Esophagus muscularis mucosa (tissue), 4 donors: ENCODE data around the gene FBXW2. TPM values are rescaled to one million over a fixed set of nuclear protein-coding genes. Genes with fewer than 3 reads are reported as not detected.

Source experiments
- DNase-seq: peaks from one replicate; pipeline ENCODE4 v3.0.0-alpha.2; 2017; ENCODE audit errors: extremely low spot score
- H3K27ac ChIP-seq, 4 donors: fragments of 200-600 bp; sonication (generic); replicated peaks in 1 of 4; 1 replicate in 3 of 4; 2 replicates in 1 of 4; pipeline ENCODE4 v1.5.1; 2016 to 2019; ENCODE audit warnings: mild to moderate bottlenecking in 1 of 4
- H3K27me3 ChIP-seq, 4 donors: fragments of 200-600 bp; sonication (generic); one replicate each; pipeline versions ENCODE4 v1.5.1 to v1.6.0; 2016 to 2019
- H3K36me3 ChIP-seq, 4 donors: fragments of 200-600 bp; sonication (generic); one replicate each; pipeline ENCODE4 v1.5.1; 2016 to 2019
- H3K4me1 ChIP-seq, 4 donors: fragments of 200-600 bp; sonication (generic); one replicate each; pipeline ENCODE4 v1.5.1; 2016 to 2019
- H3K4me3 ChIP-seq, 4 donors: fragments of 200-600 bp; sonication (generic); 1 replicate in 2 of 4; 2 replicates in 2 of 4; pipeline ENCODE4 v1.5.1; 2016 to 2019; ENCODE audit warnings: mild to moderate bottlenecking in 4 of 4, moderate library complexity in 1 of 4
- H3K9me3 ChIP-seq, 4 donors: fragments of 200-600 bp; sonication (generic); 1 replicate in 3 of 4; 2 replicates in 1 of 4; pipeline ENCODE4 v1.5.1; 2016 to 2019
- EP300 ChIP-seq: sonication (generic); formaldehyde crosslinking; IDR thresholded peaks from one replicate; pipeline ENCODE4 v1.6.1; 2017; ENCODE audit warnings: antibody characterized with exemption
- POLR2A ChIP-seq: fragments of 450-650 bp; IDR thresholded peaks from one replicate; pipeline ENCODE4 v1.6.1; 2017; ENCODE audit warnings: antibody characterized with exemption, moderate library complexity, mild to moderate bottlenecking, low read depth
- POLR2AphosphoS5 ChIP-seq, 2 donors: sonication (generic); formaldehyde crosslinking; IDR thresholded peaks; one replicate each; pipeline ENCODE4 v1.6.1; 2017; ENCODE audit warnings: antibody characterized with exemption in 2 of 2
- WGBS: methylation state at CpG from one replicate; pipeline ENCODE4 v1.1.5; 2018; 5-methylcytosine and 5-hydroxymethylcytosine counted together
- intact Hi-C: fragments of 100-400 bp; cut with DNase I; formaldehyde crosslinking; loops from one replicate; pipeline ENCODE4 v1.15.1; 2023
- total RNA-seq, 4 donors: library from RNA; depleted of rRNA; stranded (reverse); fragments of >200 nt; gene quantifications; one replicate each; pipeline versions ENCODE4 v1.1.0 to v1.2.1, GENCODE V29; 2016
- TF ChIP-seq, protein P1 (sequence below), 3 experiments: fragments of 200-600 bp in 2 of 3; fragments of 450-650 bp in 1 of 3; sonication (generic) in 2 of 3; IDR thresholded peaks; one replicate each; pipeline ENCODE4 v1.5.1; 2017 to 2019; ENCODE audit warnings: antibody characterized with exemption in 3 of 3, mild to moderate bottlenecking in 2 of 3, moderate library complexity in 1 of 3

Gene FBXW2
- total RNA-seq, 4 donors from 2014 or later: 36.9 to 55.9 (median 53.2) TPM

DNA sequence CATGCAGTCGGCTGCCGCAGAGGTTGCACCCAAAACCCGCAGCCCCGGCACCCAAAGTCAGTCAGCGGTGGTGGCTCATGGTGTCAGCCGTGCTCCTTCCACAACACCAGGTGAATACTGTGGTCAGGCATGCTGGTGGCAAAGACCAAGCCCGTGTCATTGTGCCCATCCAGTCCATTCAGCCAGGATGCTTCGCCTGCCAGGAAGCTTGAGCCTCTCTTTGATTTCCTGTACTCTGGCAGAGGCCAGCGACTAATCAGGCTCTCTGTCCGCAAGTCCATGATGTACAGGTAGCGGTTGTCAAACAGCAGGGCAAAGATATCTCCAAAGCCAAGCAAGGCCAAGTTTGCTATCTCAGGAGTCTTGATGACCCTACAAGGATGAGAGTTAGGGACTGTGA lies 28.7 kb downstream of the FBXW2 start:
- DNase-seq: no peak

DNA sequence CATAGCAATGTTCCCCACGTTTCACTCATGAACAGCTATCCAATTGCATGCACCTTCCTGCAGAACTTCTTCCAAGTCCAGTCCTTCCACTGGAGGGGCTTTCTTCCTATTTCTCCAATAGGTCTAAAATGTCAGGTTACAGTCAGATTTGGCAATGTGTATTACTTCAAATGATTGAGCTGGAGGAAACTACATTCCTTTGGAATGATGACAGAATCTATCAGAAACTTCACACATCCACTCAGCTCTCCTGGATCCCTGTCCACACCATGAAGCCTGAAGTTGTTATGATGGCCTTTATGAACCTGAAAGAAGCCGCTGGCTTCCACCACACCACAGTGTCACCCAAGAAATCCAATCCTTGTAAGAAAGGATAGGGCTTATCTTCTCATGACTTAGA lies 32.2 kb downstream of the FBXW2 start:
- TF ChIP-seq POLR2A (no peak), POLR2AphosphoS5 (IDR thresholded peaks at IDR 0.05) (no peak), EP300 (no peak)
- TF ChIP-seq, protein P1, sequence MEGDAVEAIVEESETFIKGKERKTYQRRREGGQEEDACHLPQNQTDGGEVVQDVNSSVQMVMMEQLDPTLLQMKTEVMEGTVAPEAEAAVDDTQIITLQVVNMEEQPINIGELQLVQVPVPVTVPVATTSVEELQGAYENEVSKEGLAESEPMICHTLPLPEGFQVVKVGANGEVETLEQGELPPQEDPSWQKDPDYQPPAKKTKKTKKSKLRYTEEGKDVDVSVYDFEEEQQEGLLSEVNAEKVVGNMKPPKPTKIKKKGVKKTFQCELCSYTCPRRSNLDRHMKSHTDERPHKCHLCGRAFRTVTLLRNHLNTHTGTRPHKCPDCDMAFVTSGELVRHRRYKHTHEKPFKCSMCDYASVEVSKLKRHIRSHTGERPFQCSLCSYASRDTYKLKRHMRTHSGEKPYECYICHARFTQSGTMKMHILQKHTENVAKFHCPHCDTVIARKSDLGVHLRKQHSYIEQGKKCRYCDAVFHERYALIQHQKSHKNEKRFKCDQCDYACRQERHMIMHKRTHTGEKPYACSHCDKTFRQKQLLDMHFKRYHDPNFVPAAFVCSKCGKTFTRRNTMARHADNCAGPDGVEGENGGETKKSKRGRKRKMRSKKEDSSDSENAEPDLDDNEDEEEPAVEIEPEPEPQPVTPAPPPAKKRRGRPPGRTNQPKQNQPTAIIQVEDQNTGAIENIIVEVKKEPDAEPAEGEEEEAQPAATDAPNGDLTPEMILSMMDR (IDR thresholded peaks at IDR 0.05): no peak
- H3K27ac ChIP-seq: no peak overlapping the region
- no peaks in the 10 kb centered on the region for H3K9me3 ChIP-seq
- WGBS: 69% methylated on average over 2 of the region's 2 CpGs
- intact Hi-C loops: no loop called here
- H3K36me3 ChIP-seq: peaks cover 14 to 92% (median 56%) of the 10 kb centered on the region in 4 donors
- no peaks in the 10 kb centered on the region for H3K27me3 ChIP-seq
- no peak for DNase-seq
- no peak overlapping the region for H3K4me3 ChIP-seq
- peaks cover 0 to 15% (median 6%) of the 10 kb centered on the region in 4 donors for H3K4me1 ChIP-seq

More for the DNA sequence above, 28.7 kb downstream of the FBXW2 start:
- Histone ChIP-seq H3K27ac (no peak overlapping the region), H3K9me3 (no peaks in the 10 kb centered on the region), H3K4me3 (no peak overlapping the region), H3K27me3 (no peaks in the 10 kb centered on the region), H3K4me1 (peaks cover 0 to 10% (median 3%) of the 10 kb centered on the region in 4 donors), H3K36me3 (peaks cover 14 to 97% (median 85%) of the 10 kb centered on the region in 4 donors)
- TF ChIP-seq EP300 (no peak), POLR2A (no peak), POLR2AphosphoS5 (IDR thresholded peaks at IDR 0.05) (no peak)
- TF ChIP-seq, protein P1 (IDR thresholded peaks at IDR 0.05): no peak
- intact Hi-C loops: no loop called here
- WGBS: 95% methylated on average over 10 of the region's 11 CpGs

DNA sequence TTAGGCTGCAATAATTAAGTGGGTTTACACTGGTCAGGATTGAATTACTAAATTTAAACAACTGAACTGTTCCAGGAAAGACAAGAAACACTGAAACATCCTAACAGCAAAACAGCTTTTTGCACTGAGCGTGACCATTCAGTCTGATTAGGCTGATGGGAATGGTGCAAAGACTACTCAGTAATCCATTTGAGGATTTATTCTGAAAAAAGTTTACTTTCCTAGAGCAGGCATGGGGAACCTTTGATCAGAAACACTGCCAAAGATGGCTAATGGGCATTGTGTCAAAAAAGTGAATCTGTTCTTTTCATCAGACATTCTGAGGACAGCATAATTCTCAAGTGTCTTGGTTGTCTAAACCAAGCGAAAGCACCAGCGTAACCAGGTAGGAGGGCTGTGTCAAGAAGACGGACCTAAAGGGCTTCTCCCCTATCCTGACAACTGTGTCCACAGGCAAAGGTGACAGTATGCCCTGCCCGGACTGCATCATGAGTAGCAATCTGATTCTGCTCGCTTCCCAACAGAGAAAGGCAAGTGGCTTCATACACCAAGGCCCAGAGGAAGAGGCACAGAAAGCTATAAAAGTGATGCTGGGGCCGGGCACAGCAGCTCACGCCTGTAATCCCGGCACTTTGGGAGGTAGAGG lies 33.3 kb downstream of the FBXW2 start:
- Histone ChIP-seq H3K27me3 (no peaks in the 10 kb centered on the region), H3K27ac (no peak overlapping the region), H3K36me3 (peaks cover 14 to 82% (median 44%) of the 10 kb centered on the region in 4 donors), H3K9me3 (no peaks in the 10 kb centered on the region), H3K4me3 (no peak overlapping the region), H3K4me1 (peaks cover 3 to 20% (median 9%) of the 10 kb centered on the region in 4 donors)
- intact Hi-C loops: no loop called here
- DNase-seq: no peak
- TF ChIP-seq POLR2A: no peak
- no peak for TF ChIP-seq POLR2AphosphoS5 (IDR thresholded peaks at IDR 0.05)
- TF ChIP-seq, protein P1 (IDR thresholded peaks at IDR 0.05): no peak
- TF ChIP-seq EP300: no peak
- 91% methylated on average over 9 of the region's 9 CpGs for WGBS

DNA sequence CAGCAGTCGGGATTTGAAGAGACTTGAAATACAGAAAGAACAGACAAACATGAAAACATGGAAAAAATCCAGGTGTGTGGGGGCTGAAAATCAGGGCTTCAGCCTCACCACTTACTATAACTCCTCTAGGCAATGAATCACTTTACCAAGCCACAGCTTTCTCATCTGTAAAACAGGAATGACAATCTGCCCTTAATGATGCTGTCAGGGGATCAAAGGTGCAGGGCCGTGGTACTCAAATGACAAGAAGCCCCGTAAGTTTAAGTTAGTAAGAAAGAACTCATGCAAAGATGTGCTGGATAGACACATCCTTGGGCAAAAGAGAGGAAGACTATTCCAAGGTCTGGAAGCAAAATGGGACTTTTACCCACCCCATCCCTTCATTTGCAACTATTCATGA lies 34.7 kb downstream of the FBXW2 start:
- Histone ChIP-seq H3K4me1 (peaks cover 3 to 20% (median 9%) of the 10 kb centered on the region in 4 donors), H3K27ac (no peak overlapping the region), H3K9me3 (no peaks in the 10 kb centered on the region), H3K4me3 (no peak overlapping the region), H3K27me3 (no peaks in the 10 kb centered on the region), H3K36me3 (peaks cover under 1 to 69% (median 31%) of the 10 kb centered on the region in 4 donors)
- 81% methylated on average over 3 of the region's 3 CpGs for WGBS
- no peak for DNase-seq
- intact Hi-C loops: no loop called here
- TF ChIP-seq POLR2AphosphoS5 (IDR thresholded peaks at IDR 0.05): no peak
- TF ChIP-seq POLR2A: no peak
- TF ChIP-seq, protein P1 (IDR thresholded peaks at IDR 0.05): no peak
- no peak for TF ChIP-seq EP300
